Vagina (tissue), 2 donors: ENCODE results near the gene MLN. TPM values are rescaled to one million over a fixed set of nuclear protein-coding genes. Genes with fewer than 3 reads are reported as not detected.

Source experiments
- DNase-seq, 2 donors: peaks; one replicate each; pipeline ENCODE4 v3.0.0-alpha.2; 2017; ENCODE audit errors: extremely low spot score in 2 of 2
- H3K27ac ChIP-seq: fragments of 200-600 bp; sonication (generic); one replicate; pipeline ENCODE4 v1.5.1; 2019
- H3K27me3 ChIP-seq: fragments of 200-600 bp; sonication (generic); one replicate; pipeline ENCODE4 v1.5.1; 2019
- H3K36me3 ChIP-seq, 2 donors: fragments of 200-600 bp; sonication (generic); one replicate each; pipeline ENCODE4 v1.5.1; 2017 to 2019
- H3K4me1 ChIP-seq: fragments of 200-600 bp; sonication (generic); one replicate; pipeline ENCODE4 v1.5.1; 2019
- H3K4me3 ChIP-seq, 2 donors: fragments of 200-600 bp; sonication (generic); 1 replicate in 1 of 2; 2 replicates in 1 of 2; pipeline ENCODE4 v1.5.1; 2016 to 2019
- H3K9me3 ChIP-seq: fragments of 200-600 bp; sonication (generic); one replicate; pipeline ENCODE4 v1.5.1; 2019
- POLR2A ChIP-seq, 2 donors: fragments of 450-650 bp; IDR thresholded peaks; one replicate each; pipeline ENCODE4 v1.6.1; 2017; ENCODE audit warnings: antibody characterized with exemption in 2 of 2, mild to moderate bottlenecking in 2 of 2, moderate library complexity in 2 of 2
- POLR2AphosphoS5 ChIP-seq, 2 donors: sonication (generic); formaldehyde crosslinking; IDR thresholded peaks; one replicate each; pipeline ENCODE4 v1.9.0; 2017; ENCODE audit warnings: antibody characterized with exemption in 2 of 2, mild to moderate bottlenecking in 2 of 2, low read depth in 1 of 2; ENCODE audit not compliant: insufficient read depth in 1 of 2
- intact Hi-C: fragments of 100-400 bp; cut with DNase I; formaldehyde crosslinking; loops from one replicate; pipeline ENCODE4 v1.15.1; 2023
- total RNA-seq: library from RNA; depleted of rRNA; stranded (reverse); fragments of >200 nt; gene quantifications from one replicate; pipeline ENCODE4 v1.2.3, GENCODE V29; 2016
- TF ChIP-seq, protein P1 (sequence below), 3 experiments: fragments of 450-650 bp in 2 of 3; fragments of 200-600 bp in 1 of 3; sonication (generic) in 1 of 3; IDR thresholded peaks; one replicate each; pipeline ENCODE4 v1.5.1; 2017 to 2019; ENCODE audit warnings: antibody characterized with exemption in 3 of 3, mild to moderate bottlenecking in 2 of 3, moderate library complexity in 2 of 3

The MLN gene
- total RNA-seq, 1 donor from 2014 or later: not detected

DNA sequence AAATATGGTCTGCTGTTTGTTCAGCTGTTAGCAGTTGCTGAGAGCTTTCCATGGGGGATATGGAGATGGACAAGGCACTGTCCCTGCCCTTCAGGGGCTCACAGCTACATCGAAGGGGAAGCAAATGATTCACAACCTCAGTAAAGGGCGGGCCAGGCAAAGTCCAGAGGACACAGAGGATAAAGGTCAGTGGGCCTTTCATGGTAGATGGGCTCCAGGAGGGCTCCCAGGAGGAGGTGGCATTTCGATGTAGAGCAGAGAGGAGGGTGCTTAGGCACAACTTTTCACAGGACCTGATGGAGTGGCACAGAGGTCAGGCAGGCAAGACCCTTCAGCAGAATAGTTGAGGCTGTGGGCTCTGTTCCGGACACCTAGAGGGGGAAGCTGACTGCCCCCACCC, 15.2 kb upstream of the MLN start:
- Histone ChIP-seq H3K4me1 (no peaks in the 10 kb centered on the region), H3K9me3 (no peaks in the 10 kb centered on the region), H3K27ac (no peak overlapping the region), H3K27me3 (no peaks in the 10 kb centered on the region), H3K4me3 (no peak overlapping the region), H3K36me3 (no peaks in the 10 kb centered on the region)
- intact Hi-C loops: no loop called here
- no peak for DNase-seq
- TF ChIP-seq POLR2AphosphoS5 (IDR thresholded peaks at IDR 0.05; ENCODE audit: insufficient read depth in 1 of 2, low read depth in 1 of 2) (no peak), POLR2A (IDR thresholded peaks at IDR 0.05) (no peak)
- TF ChIP-seq, protein P1, sequence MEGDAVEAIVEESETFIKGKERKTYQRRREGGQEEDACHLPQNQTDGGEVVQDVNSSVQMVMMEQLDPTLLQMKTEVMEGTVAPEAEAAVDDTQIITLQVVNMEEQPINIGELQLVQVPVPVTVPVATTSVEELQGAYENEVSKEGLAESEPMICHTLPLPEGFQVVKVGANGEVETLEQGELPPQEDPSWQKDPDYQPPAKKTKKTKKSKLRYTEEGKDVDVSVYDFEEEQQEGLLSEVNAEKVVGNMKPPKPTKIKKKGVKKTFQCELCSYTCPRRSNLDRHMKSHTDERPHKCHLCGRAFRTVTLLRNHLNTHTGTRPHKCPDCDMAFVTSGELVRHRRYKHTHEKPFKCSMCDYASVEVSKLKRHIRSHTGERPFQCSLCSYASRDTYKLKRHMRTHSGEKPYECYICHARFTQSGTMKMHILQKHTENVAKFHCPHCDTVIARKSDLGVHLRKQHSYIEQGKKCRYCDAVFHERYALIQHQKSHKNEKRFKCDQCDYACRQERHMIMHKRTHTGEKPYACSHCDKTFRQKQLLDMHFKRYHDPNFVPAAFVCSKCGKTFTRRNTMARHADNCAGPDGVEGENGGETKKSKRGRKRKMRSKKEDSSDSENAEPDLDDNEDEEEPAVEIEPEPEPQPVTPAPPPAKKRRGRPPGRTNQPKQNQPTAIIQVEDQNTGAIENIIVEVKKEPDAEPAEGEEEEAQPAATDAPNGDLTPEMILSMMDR (IDR thresholded peaks at IDR 0.05): no peak

DNA sequence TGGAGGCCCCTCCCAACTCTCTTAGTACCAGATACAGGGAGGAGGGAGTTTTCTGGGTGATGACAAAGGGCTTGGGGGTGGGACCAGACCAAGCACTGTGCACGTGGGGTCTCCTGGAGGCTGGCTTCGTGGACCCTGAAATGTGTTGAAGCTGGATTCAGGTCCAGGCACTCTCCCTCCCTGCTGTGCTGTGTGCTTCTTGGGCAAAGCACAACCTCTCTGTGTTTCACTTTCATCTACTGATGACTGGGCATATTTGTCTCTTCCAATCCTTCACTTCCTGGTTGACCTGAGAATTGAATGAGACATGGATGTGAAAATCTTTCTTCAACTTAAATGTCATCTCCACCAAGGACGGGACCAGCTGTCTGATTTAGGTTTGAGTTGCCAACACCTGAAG, 14.5 kb upstream of the MLN start:
- Histone ChIP-seq H3K9me3 (no peaks in the 10 kb centered on the region), H3K4me3 (no peak overlapping the region), H3K36me3 (no peaks in the 10 kb centered on the region), H3K4me1 (no peaks in the 10 kb centered on the region), H3K27me3 (no peaks in the 10 kb centered on the region), H3K27ac (no peak overlapping the region)
- intact Hi-C loops: no loop called here
- no peak for DNase-seq
- no peak for TF ChIP-seq POLR2AphosphoS5 (IDR thresholded peaks at IDR 0.05; ENCODE audit: insufficient read depth in 1 of 2, low read depth in 1 of 2)
- TF ChIP-seq, protein P1 (IDR thresholded peaks at IDR 0.05): no peak
- TF ChIP-seq POLR2A (IDR thresholded peaks at IDR 0.05): no peak

DNA sequence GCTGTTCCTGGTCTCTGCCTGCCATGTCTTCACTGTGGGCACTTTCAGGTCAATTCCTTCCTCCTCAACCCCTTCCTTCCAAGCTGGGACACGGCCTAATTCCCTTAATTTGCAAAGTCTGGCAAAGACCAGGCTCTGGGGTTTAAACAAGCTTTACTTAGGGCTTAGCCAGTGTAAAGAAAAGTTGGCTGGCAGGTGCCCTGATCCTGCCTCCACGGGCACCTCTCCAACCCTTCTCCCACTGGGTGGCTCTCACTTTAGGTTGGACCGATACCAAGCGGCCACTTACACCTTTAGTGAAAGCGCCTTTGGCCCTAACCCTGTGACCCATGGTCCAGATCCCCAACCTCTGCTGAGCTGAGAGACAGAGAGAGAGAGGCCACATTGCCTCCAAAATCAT, 13.7 kb upstream of the MLN start:
- no peaks in the 10 kb centered on the region for H3K36me3 ChIP-seq
- H3K4me1 ChIP-seq: no peaks in the 10 kb centered on the region
- TF ChIP-seq POLR2AphosphoS5 (IDR thresholded peaks at IDR 0.05; ENCODE audit: insufficient read depth in 1 of 2, low read depth in 1 of 2): no peak
- TF ChIP-seq, protein P1 (IDR thresholded peaks at IDR 0.05): no peak
- TF ChIP-seq POLR2A (IDR thresholded peaks at IDR 0.05): no peak
- H3K4me3 ChIP-seq: no peak overlapping the region
- no peaks in the 10 kb centered on the region for H3K9me3 ChIP-seq
- DNase-seq: no peak
- no peaks in the 10 kb centered on the region for H3K27me3 ChIP-seq
- intact Hi-C loops: no loop called here
- H3K27ac ChIP-seq: no peak overlapping the region

DNA sequence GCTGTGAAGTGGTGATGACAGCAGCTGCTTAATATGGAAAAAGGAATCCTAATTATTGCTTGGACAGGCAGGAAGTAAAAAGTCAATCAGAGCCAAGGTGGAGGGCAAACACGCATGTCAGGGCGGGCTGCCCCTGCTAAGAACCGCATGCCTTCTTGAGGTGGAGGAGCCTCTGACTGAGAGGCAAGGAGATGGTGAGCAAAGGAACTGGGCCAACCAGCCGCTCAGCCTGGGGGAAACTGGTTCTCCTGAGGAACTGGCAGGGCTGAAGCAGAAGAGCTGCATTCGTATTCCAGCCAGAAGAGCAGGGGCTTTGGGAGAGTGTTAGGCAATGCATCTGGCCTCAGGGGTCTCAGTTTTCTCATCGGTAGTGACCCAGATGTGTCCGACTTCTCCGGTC, 13.1 kb upstream of the MLN start:
- no peak overlapping the region for H3K4me3 ChIP-seq
- H3K36me3 ChIP-seq: no peaks in the 10 kb centered on the region
- no peak overlapping the region for H3K27ac ChIP-seq
- no peaks in the 10 kb centered on the region for H3K27me3 ChIP-seq
- H3K9me3 ChIP-seq: no peaks in the 10 kb centered on the region
- DNase-seq: no peak
- intact Hi-C loops: no loop called here
- TF ChIP-seq POLR2A (IDR thresholded peaks at IDR 0.05) (no peak), POLR2AphosphoS5 (IDR thresholded peaks at IDR 0.05; ENCODE audit: insufficient read depth in 1 of 2, low read depth in 1 of 2) (no peak)
- TF ChIP-seq, protein P1 (IDR thresholded peaks at IDR 0.05): no peak
- no peaks in the 10 kb centered on the region for H3K4me1 ChIP-seq

DNA sequence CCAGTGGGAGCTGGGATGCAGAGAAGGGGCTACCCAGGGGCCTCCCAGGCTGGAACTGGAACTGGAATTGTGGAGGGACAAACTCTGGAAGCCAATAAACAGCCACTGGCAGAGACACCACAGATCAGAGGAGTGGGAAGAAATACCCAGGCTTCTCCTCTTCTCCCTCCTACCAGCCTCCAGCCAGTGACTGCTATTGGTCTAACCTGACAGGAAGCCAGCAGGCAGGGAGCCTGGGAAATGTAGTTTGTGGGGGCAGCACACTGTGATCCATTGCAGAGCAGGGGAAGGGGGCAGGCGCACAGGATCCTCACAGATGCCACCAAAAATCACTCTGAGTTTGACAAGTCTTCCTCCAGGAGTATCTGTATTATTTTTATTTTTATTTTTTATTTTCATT, 12.1 kb upstream of the MLN start:
- H3K4me1 ChIP-seq: no peaks in the 10 kb centered on the region
- no peak overlapping the region for H3K4me3 ChIP-seq
- TF ChIP-seq, protein P1 (IDR thresholded peaks at IDR 0.05): no peak
- no peak for TF ChIP-seq POLR2A (IDR thresholded peaks at IDR 0.05)
- no peak for TF ChIP-seq POLR2AphosphoS5 (IDR thresholded peaks at IDR 0.05; ENCODE audit: insufficient read depth in 1 of 2, low read depth in 1 of 2)
- DNase-seq: no peak
- intact Hi-C loops: no loop called here
- H3K27me3 ChIP-seq: no peaks in the 10 kb centered on the region
- no peaks in the 10 kb centered on the region for H3K36me3 ChIP-seq
- no peaks in the 10 kb centered on the region for H3K9me3 ChIP-seq
- no peak overlapping the region for H3K27ac ChIP-seq
